T-helper 2 cell treated with Interferon-gamma antibody and Interleukin-4, amounts not matched to agents 5 μg/mL and 100 μg/mL, for 36 hours (primary cell): ENCODE data around the gene NCK2.
"Not testable (repeated sequence)": the region's sequence is repeated elsewhere in the genome, so short reads cannot be mapped to it uniquely, and the experiment has no call there.

Experiments used
- DNase-seq: peaks from one replicate; pipeline ENCODE4 v3.0.0; 2021; ENCODE audit warnings: low spot score
- H3K27ac Mint-ChIP-seq: one replicate; pipeline ENCODE4 v1.8.0; 2021; ENCODE audit warnings: mild to moderate bottlenecking, mixed read lengths
- H3K27me3 Mint-ChIP-seq: one replicate; pipeline ENCODE4 v1.8.0; 2021; ENCODE audit warnings: low read depth, mixed read lengths
- H3K36me3 Mint-ChIP-seq: one replicate; pipeline ENCODE4 v1.8.0; 2021; ENCODE audit warnings: low read depth, mixed read lengths
- H3K4me1 Mint-ChIP-seq: one replicate; pipeline ENCODE4 v1.8.0; 2021; ENCODE audit warnings: low read depth, mixed read lengths
- H3K4me3 Mint-ChIP-seq: one replicate; pipeline ENCODE4 v1.8.0; 2022; ENCODE audit warnings: mild to moderate bottlenecking, moderate library complexity, mixed read lengths
- H3K9me3 Mint-ChIP-seq: one replicate; pipeline ENCODE4 v1.8.0; 2021; ENCODE audit warnings: mixed read lengths

NCK2 gene

DNA sequence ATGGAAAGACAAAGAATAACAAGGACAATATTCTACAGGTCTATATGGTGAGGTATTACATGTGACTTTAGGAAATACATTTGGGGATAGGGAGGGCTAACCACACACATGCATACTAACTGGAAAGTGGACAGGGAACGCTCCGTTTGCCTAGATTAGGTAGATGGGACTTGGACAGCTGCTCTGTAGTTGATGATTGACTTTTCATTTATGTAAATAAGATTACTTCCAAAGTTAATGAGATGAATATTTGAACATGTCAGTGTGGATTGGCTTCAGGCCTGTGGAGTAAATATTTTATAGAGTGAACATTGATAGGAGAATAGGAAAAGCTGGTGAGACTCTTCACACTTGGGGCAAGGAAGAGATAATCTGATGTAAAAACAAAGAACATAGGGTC, 142.0 kb downstream of the NCK2 start:
- peak overlapping the region; percentile 67 for H3K27ac Mint-ChIP-seq
- DNase-seq: no peak
- H3K36me3 Mint-ChIP-seq: peaks cover 70% of the 10 kb centered on the region
- H3K9me3 Mint-ChIP-seq: peaks cover 24% of the 10 kb centered on the region
- peaks cover 37% of the 10 kb centered on the region for H3K4me1 Mint-ChIP-seq
- peak overlapping the region; percentile 23 for H3K4me3 Mint-ChIP-seq
- H3K27me3 Mint-ChIP-seq: no peaks in the 10 kb centered on the region

DNA sequence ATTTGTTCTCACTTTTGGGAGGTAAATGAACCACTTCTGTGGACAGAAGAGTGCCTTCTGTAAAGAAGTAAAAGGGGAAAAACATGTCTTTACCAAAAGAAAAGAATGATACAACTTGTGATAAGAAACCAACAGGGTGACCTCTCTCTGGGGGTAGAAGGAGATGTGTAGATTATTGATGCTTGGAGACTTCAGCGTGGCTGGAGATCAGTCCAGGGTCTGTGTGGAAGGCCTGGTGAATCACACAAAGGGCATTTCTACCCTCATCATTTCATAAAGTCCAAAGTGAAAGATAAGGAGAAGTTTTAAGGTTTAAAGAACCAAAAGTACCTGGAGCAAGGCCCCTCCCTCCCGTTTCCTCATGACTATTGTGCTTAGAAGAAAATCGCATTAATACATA, 142.5 kb downstream of the NCK2 start:
- no peaks in the 10 kb centered on the region for H3K27me3 Mint-ChIP-seq
- DNase-seq: peak; percentile 17
- peaks cover 37% of the 10 kb centered on the region for H3K4me1 Mint-ChIP-seq
- H3K36me3 Mint-ChIP-seq: peaks cover 66% of the 10 kb centered on the region
- H3K4me3 Mint-ChIP-seq: peak overlapping the region; percentile 0
- H3K9me3 Mint-ChIP-seq: peaks cover 24% of the 10 kb centered on the region
- H3K27ac Mint-ChIP-seq: peak overlapping the region; percentile 75

DNA sequence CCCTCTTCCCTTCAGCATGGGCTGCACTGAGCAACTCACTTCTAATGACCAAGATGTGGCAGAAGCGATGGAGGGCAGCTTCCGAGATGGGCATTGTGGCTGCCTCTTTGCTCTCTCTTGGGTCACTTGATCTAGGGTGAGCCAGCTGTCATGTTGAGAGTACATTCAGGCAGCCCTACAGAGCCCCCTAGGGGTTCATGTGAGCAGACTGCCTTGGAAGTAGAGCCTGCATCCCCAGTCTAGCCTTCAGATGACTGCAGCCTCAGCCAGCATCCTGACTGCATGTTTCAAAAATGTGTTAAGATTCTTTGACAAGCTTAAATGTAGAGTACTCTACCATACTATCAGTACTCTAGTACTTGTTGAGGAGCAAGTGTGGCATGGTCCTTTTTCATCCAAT, 143.9 kb downstream of the NCK2 start:
- Mint-ChIP-seq H3K27ac (no peak overlapping the region), H3K4me3 (no peak overlapping the region), H3K27me3 (no peaks in the 10 kb centered on the region), H3K4me1 (peaks cover 33% of the 10 kb centered on the region), H3K9me3 (peaks cover 24% of the 10 kb centered on the region), H3K36me3 (peaks cover 57% of the 10 kb centered on the region)
- no peak for DNase-seq

DNA sequence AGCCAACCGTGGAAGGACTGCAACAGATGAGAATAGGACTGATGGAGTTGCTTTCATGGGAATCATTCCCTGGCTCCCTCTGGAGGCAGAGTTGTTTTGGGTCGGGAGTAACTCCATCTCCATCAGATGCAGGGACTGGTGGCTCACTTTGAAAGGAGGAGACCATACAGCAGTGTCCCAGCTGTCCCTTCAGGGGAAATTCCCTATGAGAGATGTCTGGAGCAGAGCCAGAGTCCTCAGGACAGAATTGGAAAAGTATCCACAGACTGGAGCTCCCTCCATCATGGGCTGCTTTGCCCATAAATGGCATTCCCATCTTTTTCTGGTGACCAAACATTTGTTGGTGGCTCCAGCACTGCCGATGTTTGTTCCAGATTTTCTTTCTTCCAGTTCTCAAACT, 144.3 kb downstream of the NCK2 start:
- Mint-ChIP-seq H3K27ac (no peak overlapping the region), H3K36me3 (peaks cover 58% of the 10 kb centered on the region), H3K27me3 (no peaks in the 10 kb centered on the region), H3K4me3 (no peak overlapping the region), H3K4me1 (peaks cover 31% of the 10 kb centered on the region), H3K9me3 (peaks cover 24% of the 10 kb centered on the region)
- no peak for DNase-seq

DNA sequence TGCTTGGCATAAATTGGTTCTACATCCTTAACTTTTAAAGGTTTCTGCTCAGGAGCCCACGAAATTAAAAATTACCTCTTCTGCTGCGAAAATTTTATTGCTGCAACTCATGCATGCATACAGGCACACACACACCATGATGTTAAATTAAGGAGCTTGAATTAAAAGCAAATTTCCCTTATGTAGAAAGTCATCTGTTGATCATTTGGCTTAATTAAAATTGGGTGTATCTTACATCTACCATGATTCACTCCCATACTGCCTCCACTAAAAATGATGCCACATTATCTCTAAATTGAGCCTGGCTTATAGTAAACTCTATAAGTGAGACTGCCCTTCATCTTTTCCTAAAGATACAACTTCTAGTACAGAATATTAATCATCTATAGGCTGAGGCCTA, 145.4 kb downstream of the NCK2 start:
- Mint-ChIP-seq H3K36me3 (peaks cover 65% of the 10 kb centered on the region), H3K9me3 (peaks cover 24% of the 10 kb centered on the region), H3K27me3 (no peaks in the 10 kb centered on the region), H3K27ac (no peak overlapping the region), H3K4me1 (peaks cover 26% of the 10 kb centered on the region), H3K4me3 (no peak overlapping the region)
- DNase-seq: no peak

DNA sequence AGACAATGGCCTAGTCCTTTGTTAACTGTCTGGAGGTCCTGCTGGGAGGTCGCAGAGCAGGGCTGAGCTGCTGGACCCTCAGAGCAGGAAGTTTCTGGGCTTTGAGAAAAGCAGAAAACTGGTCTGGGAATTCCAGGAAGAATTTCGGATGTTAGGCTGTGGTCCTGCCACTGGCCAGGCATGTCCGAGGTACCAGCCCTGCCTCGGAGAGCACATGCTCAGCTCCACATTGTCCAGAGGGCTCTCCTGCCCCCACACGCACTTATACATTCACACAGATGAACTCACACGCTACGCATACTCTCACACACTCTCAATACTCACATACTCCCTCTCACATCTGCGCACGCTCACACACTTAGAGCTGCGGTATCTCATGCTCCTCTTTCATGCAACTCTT, 146.1 kb downstream of the NCK2 start:
- H3K27ac Mint-ChIP-seq: no peak overlapping the region
- no peak overlapping the region for H3K4me3 Mint-ChIP-seq
- peaks cover 68% of the 10 kb centered on the region for H3K36me3 Mint-ChIP-seq
- peaks cover 24% of the 10 kb centered on the region for H3K9me3 Mint-ChIP-seq
- no peaks in the 10 kb centered on the region for H3K27me3 Mint-ChIP-seq
- no peak for DNase-seq
- peaks cover 21% of the 10 kb centered on the region for H3K4me1 Mint-ChIP-seq

DNA sequence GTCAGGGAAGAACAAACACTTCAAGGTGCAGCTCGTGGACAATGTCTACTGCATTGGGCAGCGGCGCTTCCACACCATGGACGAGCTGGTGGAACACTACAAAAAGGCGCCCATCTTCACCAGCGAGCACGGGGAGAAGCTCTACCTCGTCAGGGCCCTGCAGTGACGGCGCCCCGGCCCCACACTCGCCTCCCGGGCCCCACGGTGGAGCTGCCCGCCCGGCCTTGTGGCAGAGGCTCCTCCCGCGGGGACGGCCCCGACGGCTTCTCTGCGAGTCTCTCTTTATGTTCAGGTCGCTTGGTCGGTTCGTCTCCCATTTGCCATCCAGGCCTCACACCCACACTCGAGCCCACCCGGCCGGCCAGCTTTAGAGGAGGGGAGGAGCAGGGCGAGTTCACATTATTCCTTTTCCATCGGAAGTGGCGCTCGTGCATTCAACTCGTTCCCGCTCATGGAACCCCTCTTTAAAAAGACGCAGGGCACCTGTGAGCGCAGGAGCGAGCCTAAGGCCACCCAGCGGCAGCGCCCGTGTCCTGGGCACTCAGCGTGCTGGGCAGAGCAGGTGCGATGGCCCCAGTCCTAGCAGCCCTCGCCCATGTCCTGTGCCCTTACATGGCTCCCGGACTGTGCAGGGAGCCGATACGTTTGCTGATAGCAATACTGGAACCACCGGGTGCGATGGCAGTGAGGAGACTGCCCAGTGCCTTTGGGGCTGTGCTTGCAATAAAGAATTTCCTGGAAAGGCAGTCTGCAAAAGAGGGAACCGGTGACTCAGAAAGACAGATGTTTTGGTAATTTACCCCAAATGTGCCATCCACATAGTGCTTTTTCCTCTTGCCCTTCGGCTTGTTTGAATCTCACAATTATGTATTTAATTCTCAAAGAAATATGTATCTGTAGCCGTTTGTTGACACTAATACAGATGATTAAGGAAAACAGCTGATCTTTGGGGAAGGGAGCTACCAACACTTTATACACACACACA, 148.6 kb downstream of the NCK2 start:
- H3K9me3 Mint-ChIP-seq: peaks cover 19% of the 10 kb centered on the region
- H3K27me3 Mint-ChIP-seq: no peaks in the 10 kb centered on the region
- H3K36me3 Mint-ChIP-seq: peaks cover 66% of the 10 kb centered on the region
- no peak overlapping the region for H3K4me3 Mint-ChIP-seq
- H3K4me1 Mint-ChIP-seq: peaks cover 9% of the 10 kb centered on the region
- DNase-seq: no peak
- no peak overlapping the region for H3K27ac Mint-ChIP-seq

DNA sequence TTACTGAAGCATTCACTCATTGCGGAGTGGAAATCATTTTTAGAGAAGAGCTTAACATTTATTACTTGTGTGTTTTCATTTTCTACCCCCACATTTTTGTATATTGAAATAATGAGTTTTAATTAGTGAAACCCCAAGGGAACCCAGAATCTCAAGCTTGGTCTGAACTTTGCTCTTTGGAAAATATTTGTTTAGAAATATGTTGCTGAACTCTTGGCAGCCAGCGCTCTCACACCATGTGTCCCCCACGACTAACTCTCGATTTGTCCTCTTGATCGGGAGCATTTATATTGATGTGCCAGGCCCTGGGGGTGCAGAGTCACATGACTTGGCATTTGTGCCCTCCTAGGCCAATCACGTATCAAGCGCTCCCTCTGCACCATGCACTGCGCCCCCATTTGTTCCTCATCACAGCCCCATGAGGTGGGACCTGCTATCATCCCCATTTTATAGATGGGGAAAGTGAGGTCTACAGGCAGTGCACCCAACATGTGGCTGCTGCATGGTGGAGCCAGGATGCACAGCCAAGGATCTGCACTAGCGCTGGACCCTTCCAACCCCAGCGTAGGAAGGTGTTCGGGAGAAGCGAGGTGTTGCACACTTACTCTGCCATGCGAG, 149.7 kb downstream of the NCK2 start:
- peaks cover 9% of the 10 kb centered on the region for H3K4me1 Mint-ChIP-seq
- H3K27me3 Mint-ChIP-seq: no peaks in the 10 kb centered on the region
- peaks cover 22% of the 10 kb centered on the region for H3K9me3 Mint-ChIP-seq
- DNase-seq: no peak
- H3K27ac Mint-ChIP-seq: peak overlapping the region; percentile 32
- H3K36me3 Mint-ChIP-seq: peaks cover 67% of the 10 kb centered on the region
- no peak overlapping the region for H3K4me3 Mint-ChIP-seq

DNA sequence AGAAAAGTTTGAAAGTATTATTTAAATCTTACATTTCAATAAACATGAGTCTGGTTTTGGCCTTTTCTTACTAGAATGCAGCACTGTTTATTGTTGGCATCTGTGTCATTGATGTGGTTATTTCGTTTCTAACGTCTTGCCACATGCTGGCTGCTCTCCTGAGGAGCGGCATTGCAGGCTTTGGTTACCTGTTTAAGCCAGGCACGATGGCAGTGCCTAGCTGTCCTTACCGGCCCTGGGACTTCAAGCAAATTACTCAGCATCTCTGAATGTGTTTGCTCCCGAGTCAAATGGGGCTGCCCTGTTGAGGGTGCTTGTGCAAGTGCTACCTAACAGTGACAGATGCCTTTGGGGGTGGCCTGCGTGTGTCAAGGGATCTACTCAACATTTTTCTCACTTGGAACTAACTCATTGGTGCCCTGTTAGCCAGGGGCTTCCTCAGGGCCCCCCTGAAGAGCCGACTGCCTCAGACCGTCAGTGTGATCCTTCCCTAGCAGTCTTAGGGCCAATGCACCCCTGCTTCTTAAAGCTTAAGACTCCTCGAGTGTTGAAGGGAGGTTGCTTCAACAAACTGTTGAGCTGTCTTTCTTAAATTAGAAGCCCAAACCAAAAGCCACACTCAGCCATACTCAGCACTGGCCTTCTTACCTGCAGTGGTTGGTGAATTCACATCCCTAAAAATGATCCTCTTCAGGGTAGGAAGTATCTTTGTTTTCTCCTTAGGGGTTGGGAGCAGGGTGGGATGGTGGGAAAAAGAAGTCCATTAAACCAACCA, 151.5 kb downstream of the NCK2 start:
- H3K9me3 Mint-ChIP-seq: peaks cover 39% of the 10 kb centered on the region
- H3K27ac Mint-ChIP-seq: no peak overlapping the region
- H3K27me3 Mint-ChIP-seq: no peaks in the 10 kb centered on the region
- peaks cover 69% of the 10 kb centered on the region for H3K36me3 Mint-ChIP-seq
- no peak for DNase-seq
- H3K4me3 Mint-ChIP-seq: no peak overlapping the region
- peaks cover 5% of the 10 kb centered on the region for H3K4me1 Mint-ChIP-seq

DNA sequence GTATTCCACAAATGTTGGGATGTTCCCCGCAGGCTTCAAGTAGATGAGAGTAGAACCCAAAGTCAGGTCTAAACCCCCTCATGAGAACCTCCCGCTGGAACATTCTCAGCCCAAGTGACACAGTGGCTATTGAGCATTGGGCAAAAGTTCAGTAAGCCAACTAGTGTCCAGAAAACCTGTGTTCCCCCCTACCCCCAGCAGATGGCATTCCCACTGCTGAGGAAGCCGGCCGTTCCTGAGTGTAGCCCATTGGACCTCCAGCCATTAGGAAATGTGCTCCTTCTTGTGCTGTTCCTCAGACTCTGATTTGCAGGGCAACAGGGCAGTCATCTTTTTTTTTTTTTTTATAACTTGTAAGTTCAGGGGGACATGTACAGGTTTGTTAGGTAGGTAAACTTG, 152.1 kb downstream of the NCK2 start:
- H3K4me3 Mint-ChIP-seq: no peak overlapping the region
- H3K27ac Mint-ChIP-seq: no peak overlapping the region
- H3K9me3 Mint-ChIP-seq: peaks cover 39% of the 10 kb centered on the region
- H3K36me3 Mint-ChIP-seq: peaks cover 73% of the 10 kb centered on the region
- H3K4me1 Mint-ChIP-seq: peaks cover 10% of the 10 kb centered on the region
- DNase-seq: no peak
- H3K27me3 Mint-ChIP-seq: no peaks in the 10 kb centered on the region

DNA sequence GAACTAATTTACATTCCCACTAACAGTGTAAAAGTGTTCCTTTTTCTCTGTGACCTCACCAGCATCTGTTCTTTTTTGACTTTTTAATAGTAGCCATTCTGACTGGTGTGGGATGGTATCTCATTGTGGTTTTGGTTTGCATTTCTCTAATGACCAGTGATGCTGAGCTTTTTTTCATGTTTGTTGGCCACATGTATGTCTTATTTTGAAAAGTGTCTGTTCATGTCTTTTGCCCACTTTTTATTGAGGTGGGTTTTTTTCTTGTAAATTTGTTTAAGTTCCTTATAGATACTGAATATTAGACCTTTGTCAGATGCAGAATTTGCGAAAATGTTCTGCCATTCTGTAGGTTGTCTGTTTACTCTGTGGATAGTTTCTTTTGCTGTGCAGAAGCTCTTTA, 153.0 kb downstream of the NCK2 start:
- H3K27me3 Mint-ChIP-seq, DNase-seq, H3K4me3 Mint-ChIP-seq, H3K27ac Mint-ChIP-seq: not testable (repeated sequence)
- H3K4me1 Mint-ChIP-seq: peaks cover 14% of the 10 kb centered on the region
- H3K9me3 Mint-ChIP-seq: peaks cover 39% of the 10 kb centered on the region
- peaks cover 77% of the 10 kb centered on the region for H3K36me3 Mint-ChIP-seq

DNA sequence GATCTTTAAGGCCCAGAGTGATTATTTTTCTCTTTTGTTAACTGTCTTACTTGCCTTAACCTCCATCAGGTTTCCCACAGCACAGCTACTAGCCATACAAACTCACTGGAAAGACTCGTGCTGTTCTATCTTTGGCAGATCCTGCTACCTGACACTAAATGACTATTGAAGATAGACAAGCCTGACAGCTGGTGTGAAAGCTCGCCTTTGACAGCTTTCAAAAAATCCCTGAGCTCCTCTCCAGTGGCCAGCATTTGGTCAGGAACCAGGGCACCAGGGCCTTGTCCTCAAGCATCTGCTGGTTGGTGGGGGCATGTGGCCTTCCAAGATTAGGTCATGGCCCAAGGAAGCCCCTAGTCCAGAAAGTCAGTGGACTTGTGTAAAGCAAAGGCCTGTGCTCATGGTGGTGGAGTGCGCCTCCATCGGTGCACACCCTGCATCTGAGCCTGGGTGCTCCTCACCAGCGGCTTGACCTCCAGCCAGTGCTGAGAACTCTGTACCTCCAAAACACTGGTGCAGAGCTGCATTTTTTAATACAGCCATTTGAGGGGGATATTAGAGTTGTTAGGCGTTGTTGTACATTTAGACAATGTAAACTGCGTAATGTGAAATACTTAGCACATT, 158.5 kb downstream of the NCK2 start:
- peaks cover 28% of the 10 kb centered on the region for H3K9me3 Mint-ChIP-seq
- no peak overlapping the region for H3K4me3 Mint-ChIP-seq
- peaks cover 29% of the 10 kb centered on the region for H3K4me1 Mint-ChIP-seq
- DNase-seq: no peak
- H3K36me3 Mint-ChIP-seq: peaks cover 39% of the 10 kb centered on the region
- H3K27me3 Mint-ChIP-seq: no peaks in the 10 kb centered on the region
- H3K27ac Mint-ChIP-seq: no peak overlapping the region

DNA sequence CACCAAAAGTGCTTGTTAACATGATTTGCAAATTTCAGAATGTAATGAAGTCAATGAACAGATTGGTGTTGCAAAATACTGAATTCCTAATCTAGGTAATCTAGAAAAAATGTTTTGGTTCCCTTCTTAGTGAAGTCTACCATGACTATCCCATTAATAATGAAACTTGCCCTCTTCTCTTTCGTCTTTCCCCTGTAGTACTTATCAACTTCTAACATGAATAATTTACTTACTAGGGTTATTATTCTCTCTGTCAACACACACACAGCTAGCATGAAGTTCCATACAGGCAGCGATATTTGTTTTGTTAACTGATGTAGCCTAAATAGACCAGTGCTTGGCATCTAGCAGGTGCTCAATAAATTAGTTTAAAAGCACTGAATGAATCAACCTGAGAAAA, 160.2 kb downstream of the NCK2 start:
- Mint-ChIP-seq H3K4me3 (no peak overlapping the region), H3K4me1 (peaks cover 29% of the 10 kb centered on the region), H3K9me3 (peaks cover 13% of the 10 kb centered on the region), H3K27me3 (no peaks in the 10 kb centered on the region), H3K36me3 (peaks cover 22% of the 10 kb centered on the region), H3K27ac (no peak overlapping the region)
- DNase-seq: no peak
